NK-92 treated with Interleukin-12 subunit alpha and Interleukin-12 subunit beta, amount 100 ng/mL, for 24 hours (cell line): ENCODE results near the gene GDF2.

Experiments
- DNase-seq: peaks from one replicate; lab custom pipeline; 2025; lab: John Stamatoyannopoulos, UW

Gene GDF2

DNA sequence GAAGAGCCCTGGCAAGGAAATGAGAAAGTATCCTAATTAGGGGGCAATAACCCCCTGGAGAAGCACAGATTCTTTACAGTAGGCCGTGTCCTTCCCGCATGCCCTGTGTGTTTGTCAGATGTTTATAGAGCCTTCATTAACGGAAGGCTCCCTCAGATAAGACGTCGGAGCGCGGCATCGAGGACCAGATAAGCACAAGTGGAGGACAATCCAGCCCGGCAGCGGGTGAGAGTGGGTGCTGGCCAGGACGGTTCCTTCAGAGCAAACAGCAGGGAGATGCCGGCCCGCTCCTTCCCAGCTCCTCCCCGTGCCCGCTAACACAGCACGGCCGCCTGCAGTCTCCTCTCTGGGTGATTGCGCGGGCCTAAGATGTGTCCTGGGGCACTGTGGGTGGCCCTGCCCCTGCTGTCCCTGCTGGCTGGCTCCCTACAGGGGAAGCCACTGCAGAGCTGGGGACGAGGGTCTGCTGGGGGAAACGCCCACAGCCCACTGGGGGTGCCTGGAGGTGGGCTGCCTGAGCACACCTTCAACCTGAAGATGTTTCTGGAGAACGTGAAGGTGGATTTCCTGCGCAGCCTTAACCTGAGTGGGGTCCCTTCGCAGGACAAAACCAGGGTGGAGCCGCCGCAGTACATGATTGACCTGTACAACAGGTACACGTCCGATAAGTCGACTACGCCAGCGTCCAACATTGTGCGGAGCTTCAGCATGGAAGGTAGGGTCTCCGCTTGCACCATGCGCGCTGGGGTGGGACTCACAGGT lies at the start of gene GDF2:
GDF2 (plus strand) TSS at position 155 of the 762 bp plus-strand sequence; CDS start at position 370, 215 bp downstream.
- DNase-seq = no peak

DNA sequence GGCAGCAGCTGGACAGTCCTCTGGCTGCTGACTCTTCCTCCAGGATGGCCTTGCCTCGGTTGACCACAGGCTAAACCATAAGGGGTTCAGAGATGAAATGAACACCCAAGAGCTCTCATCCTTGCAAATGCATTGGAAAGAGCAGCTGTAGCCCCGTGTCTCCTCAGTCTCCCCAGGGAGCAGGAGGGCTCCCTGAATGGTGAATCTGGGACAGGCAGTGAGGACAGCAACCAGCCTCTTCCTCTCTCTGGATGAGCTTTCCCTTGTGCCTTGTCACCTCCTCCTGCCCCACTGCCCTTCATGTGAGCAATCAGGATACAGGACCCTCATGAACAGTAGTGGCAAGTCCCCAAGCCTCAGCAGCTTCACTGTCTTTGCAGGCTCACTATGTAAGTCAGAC lies 46.2 kb upstream of the GDF2 start:
- no peak for DNase-seq

DNA sequence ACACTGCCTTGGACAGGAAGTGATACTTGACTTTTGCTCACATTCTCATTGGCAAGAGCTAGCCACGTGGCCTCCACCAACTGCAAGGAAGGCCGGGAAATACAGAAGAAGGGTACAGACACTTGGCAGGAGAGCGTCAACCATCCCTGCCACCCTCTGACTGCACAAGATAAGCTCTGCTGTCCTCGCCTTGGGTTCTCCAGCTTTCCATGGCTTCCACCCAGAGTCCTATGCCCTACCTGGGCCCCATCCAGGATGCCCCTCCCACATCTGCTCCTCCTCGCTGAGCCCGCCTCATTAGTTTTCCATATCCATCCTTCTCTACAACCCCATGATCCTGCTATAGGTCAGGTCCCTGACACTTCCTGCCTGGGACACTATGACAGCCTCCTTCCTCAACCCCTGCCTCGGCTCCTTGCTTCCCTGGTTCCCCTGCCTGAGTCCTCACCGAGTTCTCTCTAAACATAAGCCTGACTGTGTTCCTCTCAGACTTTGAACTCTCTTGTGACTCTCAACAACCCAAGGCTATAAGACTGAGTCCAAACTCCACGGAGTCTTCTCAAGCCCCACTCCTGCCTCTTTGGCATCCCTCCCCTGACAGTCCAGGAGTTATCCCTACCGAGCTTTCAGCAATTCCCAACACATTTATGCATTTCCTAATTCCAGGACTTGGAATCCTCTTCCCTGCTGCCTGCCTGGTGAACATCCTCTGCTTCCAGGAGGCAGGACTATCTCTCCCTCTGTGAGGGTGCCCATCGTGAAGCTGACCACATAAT lies 45.5 kb upstream of the GDF2 start:
- no peak for DNase-seq

DNA sequence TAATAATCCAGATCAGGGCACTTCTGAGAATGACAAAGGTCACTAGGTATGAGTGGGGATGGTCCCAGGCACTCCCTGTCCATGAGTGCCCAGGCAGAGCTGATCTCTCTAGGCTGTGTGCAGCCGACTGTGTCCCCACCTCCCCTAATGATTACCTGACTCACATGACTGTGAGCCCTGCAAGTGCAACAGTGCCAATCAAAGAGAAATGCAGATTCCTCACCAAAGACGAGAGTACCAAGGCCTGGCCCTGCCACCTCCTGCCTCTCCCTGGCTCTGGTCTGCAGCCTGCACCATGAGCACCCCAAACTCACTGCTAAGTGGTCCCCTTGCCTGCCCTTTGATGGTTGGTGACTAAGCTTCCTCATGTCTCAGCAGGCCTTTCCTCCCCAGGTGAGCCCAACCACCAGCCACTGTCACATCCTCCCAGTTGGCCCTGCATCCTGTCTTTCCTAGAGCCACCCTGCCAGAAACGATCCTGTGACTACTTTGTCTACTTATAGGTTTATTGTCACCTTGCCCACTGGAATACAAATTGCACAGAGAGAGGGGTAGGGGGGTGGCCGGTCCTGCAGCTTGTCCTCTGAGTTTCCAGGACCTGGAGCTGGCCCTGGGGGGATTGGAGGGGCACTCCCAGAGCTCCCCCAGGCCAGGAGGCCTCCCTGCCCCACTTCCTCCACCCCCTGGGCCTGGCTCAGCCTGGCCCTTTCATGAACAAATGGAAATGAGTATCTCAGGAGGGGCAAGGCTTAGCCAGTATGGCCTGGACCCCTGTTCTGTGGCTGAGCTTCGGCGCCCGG lies 44.7 kb upstream of the GDF2 start:
- DNase-seq = peak; percentile 58

DNA sequence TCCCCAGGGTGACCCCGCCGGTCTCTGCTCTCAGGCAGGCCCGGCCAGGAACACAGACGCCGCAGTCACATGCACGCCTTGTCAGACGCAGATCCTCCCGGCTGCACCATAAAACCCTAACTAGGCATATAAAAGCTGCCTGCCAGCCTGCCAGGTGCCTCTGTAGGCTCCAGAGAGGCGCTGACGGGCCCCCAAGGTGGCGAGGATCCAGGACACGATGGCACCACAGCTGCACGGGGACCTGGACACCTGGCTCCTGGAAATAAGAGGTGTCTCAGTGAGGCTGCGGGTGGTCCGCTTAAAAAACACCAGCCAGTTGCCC lies 44.1 kb upstream of the GDF2 start:
- DNase-seq = no peak

- DNase-seq = no peak
These were observed 43.5 kb upstream of the GDF2 start for GRCh38 chr10:47278720-47279119.

- DNase-seq = no peak
These were observed 43.0 kb upstream of the GDF2 start for GRCh38 chr10:47279276-47279675.

DNA sequence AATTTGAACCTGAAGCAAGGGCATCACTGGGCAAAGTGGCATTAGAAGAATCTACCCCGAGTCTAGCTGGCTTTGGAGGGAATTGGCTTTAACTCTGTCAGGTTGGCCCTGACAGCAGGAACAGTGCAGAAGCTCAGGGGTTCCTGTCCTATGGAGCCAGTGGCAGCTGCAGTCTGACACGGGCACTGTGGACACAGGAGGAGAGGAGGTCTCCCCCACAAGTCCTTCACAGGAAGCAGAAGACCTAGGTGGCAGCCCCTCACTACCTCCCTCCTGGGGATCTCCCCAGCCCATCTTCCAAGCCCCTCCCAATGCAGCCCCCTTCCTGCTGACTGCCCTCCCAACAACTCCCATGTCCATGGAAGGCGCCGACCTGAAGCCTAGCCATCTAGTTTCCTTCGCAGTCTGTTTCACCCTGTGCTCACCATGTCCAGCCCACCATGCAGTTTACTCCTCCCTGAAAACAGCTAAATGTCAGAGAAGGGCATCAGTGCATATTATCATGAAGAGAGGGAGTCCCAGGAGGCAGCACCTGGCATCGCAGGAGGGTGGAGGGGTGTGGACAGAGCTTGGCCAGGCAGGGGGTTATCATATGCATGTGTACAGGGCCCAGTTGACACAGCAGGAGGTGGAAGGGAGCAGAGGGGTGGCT lies 40.1 kb upstream of the GDF2 start:
- no peak for DNase-seq

- no peak for DNase-seq
These were observed 39.6 kb upstream of the GDF2 start for GRCh38 chr10:47282657-47283018.

DNA sequence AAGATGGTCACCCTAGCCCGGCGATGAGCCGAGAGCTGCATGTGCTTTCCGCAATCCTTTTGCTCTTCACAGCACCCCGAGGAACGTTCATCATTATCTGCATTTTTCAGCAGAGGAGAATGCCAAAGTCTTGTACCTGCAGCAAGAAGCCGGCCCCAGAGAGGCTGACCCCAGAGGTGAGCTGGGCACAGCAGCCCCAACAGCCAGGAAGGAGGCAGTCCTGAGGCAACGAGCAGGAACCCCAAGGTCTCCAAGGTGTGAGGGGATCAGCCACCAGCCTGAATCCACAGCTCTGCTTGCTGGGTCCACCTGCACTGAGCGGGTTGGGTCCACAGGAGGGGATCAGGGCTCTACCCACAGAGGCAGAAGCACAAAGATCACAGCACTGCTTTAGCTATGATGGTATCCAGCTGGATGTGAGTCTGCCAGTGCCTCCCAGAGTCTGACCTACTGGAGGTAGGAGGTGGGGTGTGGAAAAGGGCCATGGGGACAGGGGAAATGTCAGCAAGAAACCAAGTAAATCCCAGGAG lies 39.1 kb upstream of the GDF2 start:
- no peak for DNase-seq

GRCh38 chr10:47283848-47284247 lies 38.4 kb upstream of the GDF2 start:
- DNase-seq = no peak

DNA sequence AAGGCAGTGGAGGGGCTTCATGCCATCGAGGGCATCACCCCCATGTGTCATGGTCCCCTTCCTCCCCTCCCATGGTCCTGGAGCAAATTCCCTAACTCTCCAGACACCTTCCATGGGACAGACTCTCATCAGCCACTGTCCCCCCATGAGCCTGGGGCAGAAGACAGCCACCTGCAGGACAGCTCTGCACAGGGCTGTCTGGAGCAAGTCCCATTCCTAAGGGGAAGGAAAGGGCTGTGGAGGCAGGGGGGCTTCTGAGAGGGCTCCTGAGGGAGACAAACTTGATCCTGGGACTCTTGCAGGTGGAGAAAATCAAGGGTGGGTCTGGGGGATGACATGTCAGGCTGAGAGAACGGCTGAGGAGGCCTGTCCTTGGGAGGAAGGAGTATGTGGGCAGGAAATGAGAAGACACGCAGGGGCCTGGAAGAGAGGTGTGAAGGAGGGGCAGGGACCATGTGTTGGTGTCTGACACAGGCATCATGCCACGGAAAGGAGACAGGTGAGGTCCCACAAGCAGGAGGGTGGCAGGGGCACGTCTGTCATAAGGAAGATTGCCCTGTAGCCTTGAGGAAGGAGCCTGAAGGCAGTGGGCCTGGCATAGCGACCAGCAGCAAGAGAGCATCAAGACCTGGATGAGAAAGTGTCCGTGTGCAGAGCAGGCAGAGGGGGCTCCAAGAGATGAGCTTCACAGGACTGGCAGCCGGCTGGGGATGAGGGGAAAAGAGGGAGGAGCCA lies 36.7 kb upstream of the GDF2 start:
- no peak for DNase-seq

DNA sequence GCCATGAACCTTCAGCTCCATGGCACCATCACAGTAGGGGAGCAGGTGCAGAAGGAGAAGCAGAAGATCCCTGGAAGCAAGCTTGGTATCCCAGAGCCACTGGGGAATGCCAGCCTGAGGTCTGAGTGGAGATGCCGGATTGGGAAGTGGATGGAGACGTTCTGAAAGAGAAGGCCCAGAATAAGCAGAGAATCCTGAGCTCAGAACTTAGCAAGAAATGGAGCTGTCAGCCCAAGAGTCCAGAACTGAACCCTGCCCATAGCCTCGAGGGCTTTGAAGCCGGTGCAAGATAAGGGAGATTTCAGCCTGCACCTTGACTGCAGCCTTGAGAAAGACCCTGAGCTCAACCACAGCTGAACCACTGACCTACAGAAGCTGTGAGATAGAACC lies 36.1 kb upstream of the GDF2 start:
- DNase-seq = no peak

- DNase-seq = no peak
These were observed 35.5 kb upstream of the GDF2 start for GRCh38 chr10:47286591-47287315.

- no peak for DNase-seq
These were observed 34.9 kb upstream of the GDF2 start for GRCh38 chr10:47287365-47287802.

DNA sequence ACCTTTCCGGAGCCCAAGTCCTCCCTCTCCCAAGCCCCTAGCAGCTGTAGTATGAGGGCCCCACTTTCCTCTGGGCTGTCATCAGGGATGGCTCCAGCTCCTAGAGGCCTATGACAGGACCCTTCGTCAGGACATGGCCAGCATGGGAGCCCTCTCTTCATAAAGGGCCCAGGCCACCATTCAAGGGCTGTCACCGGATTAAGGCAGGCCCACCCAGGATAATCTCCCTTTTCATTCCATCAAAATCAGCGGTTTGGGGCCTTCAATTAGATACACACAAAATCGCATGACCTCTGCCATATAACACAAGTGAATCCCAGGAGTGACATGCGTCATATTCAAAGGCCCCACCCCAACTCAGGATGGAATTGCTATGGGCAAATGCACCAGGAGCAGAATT lies 34.4 kb upstream of the GDF2 start:
- DNase-seq = no peak

- no peak for DNase-seq
These were observed 34.0 kb upstream of the GDF2 start for GRCh38 chr10:47288236-47288635.

GRCh38 chr10:47288916-47289495 lies 33.2 kb upstream of the GDF2 start:
- no peak for DNase-seq

DNA sequence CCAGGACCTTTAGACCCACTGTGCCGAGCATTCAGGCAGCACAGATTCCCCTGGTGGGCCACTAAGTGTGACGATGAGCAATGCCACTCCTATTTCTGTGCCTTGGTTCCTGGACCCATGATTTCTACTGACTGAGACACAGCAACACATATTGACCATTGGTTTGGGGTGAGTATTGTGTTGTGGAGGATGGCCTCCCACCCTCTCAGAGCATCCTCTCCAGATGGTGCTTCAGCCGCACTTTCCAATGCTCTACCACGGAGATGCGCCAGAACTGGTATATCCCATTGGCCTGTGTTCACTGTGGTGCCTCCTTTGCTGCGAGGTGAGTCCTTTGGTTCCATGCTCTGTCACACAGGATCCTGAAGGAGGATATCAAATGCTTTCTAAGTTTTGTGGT lies 32.3 kb upstream of the GDF2 start:
- no peak for DNase-seq

DNA sequence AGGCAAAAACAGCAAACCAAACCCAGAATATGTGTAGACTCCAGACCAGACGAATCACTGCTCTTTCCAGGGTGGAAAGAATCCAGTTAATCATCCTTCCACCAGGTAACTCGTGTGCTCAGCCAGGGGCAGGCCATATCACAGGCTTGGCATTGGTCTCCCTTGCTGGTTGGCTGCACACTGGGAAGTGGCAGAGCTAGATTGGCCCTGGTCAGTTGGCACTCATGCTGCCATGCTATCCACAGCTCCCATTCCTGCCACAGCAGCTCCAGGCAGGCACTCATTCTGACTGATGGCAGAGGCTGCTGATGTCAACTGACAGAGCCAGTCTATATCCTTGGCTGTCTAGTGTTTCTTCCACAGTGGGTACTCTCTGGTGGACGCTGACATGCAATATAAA lies 31.9 kb upstream of the GDF2 start:
- DNase-seq = no peak
